Embryonic facial prominence (tissue), 1 donor: ENCODE data around the gene TIMM17A.

Experiments
- DNase-seq: peaks from one replicate; pipeline ENCODE4 v3.0.0-alpha.2; 2016; ENCODE audit errors: extremely low spot score

Gene TIMM17A

GRCh38 chr1:201983380-201983805 is 28.1 kb downstream of the TIMM17A start:
- DNase-seq: no peak

GRCh38 chr1:201984446-201984845 is 29.1 kb downstream of the TIMM17A start:
- DNase-seq: no peak

- no peak for DNase-seq
Measured at GRCh38 chr1:201985355-201985754, 30.1 kb downstream of the TIMM17A start.

GRCh38 chr1:201988601-201989000 is 33.3 kb downstream of the TIMM17A start:
- DNase-seq: no peak

GRCh38 chr1:201989354-201990128 is 34.2 kb downstream of the TIMM17A start:
- DNase-seq: no peak

- DNase-seq: no peak
Measured at GRCh38 chr1:201990427-201990826, 35.1 kb downstream of the TIMM17A start.

GRCh38 chr1:201999625-202000238 is 44.4 kb downstream of the TIMM17A start:
- no peak for DNase-seq

- no peak for DNase-seq
Measured at GRCh38 chr1:202002507-202002906, 47.2 kb downstream of the TIMM17A start.

- DNase-seq: no peak
Measured at GRCh38 chr1:202004711-202005110, 49.4 kb downstream of the TIMM17A start.

GRCh38 chr1:202005958-202006357 is 50.7 kb downstream of the TIMM17A start:
- no peak for DNase-seq

GRCh38 chr1:202007304-202007703 is 52.0 kb downstream of the TIMM17A start:
- no peak for DNase-seq

GRCh38 chr1:202007805-202008489 is 52.6 kb downstream of the TIMM17A start:
- DNase-seq: no peak

- peak; percentile 85 for DNase-seq
Measured at GRCh38 chr1:202009326-202010179, 54.2 kb downstream of the TIMM17A start.

GRCh38 chr1:202010180-202011015 is 55.1 kb downstream of the TIMM17A start, which contains the start of gene ELF3:
ELF3 (plus strand) TSS chr1:202010587; CDS start chr1:202011137, 550 bp downstream.
- no peak for DNase-seq

- no peak for DNase-seq
Measured at GRCh38 chr1:202011994-202012393, 56.7 kb downstream of the TIMM17A start.

- DNase-seq: no peak
Measured at GRCh38 chr1:202012544-202013478, 57.5 kb downstream of the TIMM17A start.

- no peak for DNase-seq
Measured at GRCh38 chr1:202013603-202014002, 58.3 kb downstream of the TIMM17A start.

- DNase-seq: no peak
Measured at GRCh38 chr1:202014060-202014459, 58.8 kb downstream of the TIMM17A start.

GRCh38 chr1:202014915-202015661 is 59.8 kb downstream of the TIMM17A start:
- no peak for DNase-seq
